Psoas muscle (tissue), 8 donors: ENCODE measurements around the gene PDZD2. TPM values are rescaled to one million over a fixed set of nuclear protein-coding genes. Genes with fewer than 3 reads are reported as not detected.

ENCODE experiments used
- ATAC-seq, 4 donors: fragments of 200-7000 bp; cut with Tn5 transposase; one replicate each; pipeline ENCODE4 v1.9.1; 2020; ENCODE audit warnings: moderate library complexity in 3 of 4, mild to moderate bottlenecking in 2 of 4
- DNase-seq, 2 donors: peaks; one replicate each; pipeline ENCODE4 v3.0.0-alpha.2; 2020
- H3K27ac ChIP-seq: fragments of 200-600 bp; one replicate; pipeline ENCODE4 v1.8.0; 2022
- H3K27me3 ChIP-seq, 3 donors: fragments of 200-600 bp in 1 of 3; one replicate each; pipeline versions ENCODE4 v1.6.1 to v1.8.0; 2013 to 2022; ENCODE audit warnings: low read length in 2 of 3, mild to moderate bottlenecking in 2 of 3, moderate library complexity in 1 of 3; ENCODE audit not compliant: insufficient read depth in 3 of 3
- H3K36me3 ChIP-seq, 2 donors: fragments of 200-600 bp in 1 of 2; one replicate each; pipeline versions ENCODE4 v1.6.1 to v1.8.0; 2013 to 2022; ENCODE audit warnings: low read depth in 1 of 2, mild to moderate bottlenecking in 1 of 2, moderate library complexity in 1 of 2; ENCODE audit not compliant: insufficient read depth in 1 of 2
- H3K4me1 ChIP-seq: fragments of 200-600 bp; one replicate; pipeline ENCODE4 v1.8.0; 2022
- H3K4me3 ChIP-seq: fragments of 200-600 bp; one replicate; pipeline ENCODE4 v1.8.0; 2022; ENCODE audit warnings: mild to moderate bottlenecking
- H3K9me3 ChIP-seq: fragments of 200-600 bp; one replicate; pipeline ENCODE4 v1.8.0; 2022
- WGBS, 3 donors: extraction: QIAGEN DNeasy Blood & Tissue Kit; methylation state at CpG; one replicate each; pipeline versions ENCODE4 v1.1.6 to v1.1.7; 2013; 5-methylcytosine and 5-hydroxymethylcytosine counted together
- intact Hi-C, 2 donors: fragments of 100-400 bp; cut with DNase I; formaldehyde crosslinking; loops; one replicate each; pipeline versions ENCODE4 v1.11.0 to v1.14.2; 2022
- polyA plus RNA-seq, 3 donors: library from polyadenylated mRNA; stranded (reverse); fragments of 200-250 nt; gene quantifications; one replicate each; pipeline ENCODE4 v1.2.3, GENCODE V29; 2013
- total RNA-seq, 4 donors: library from RNA; stranded (reverse); fragmentation: NEBNext Ultra II Directional in 2 of 4; extraction: Animal tissue kit (Norgen Biotek cat#: 25700) in 2 of 4; gene quantifications; one replicate each; pipeline versions ENCODE4 v1.2.1 to v1.2.4, GENCODE V29; 2021 to 2023
- TF ChIP-seq, protein P1 (sequence below): fragments of 200-600 bp; IDR thresholded peaks from one replicate; pipeline ENCODE4 v1.8.0; 2022; ENCODE audit warnings: antibody characterized with exemption
- donor health status: healthy with polysubstance abuse.
- donor health status: DM: no; HTN: no; CAD: no; lungs with moderate emphysema.
- donor health status: Bipolar disorder and iron deficiency.
- donor health status: healthy.
- donor health status: DM: yes; HTN: yes; CAD: no.
- donor health status: DM: no; HTN: no; CAD: no.
- donor health status: DM: no; HTN: no; CAD: no.
- donor health status: DM: yes; HTN: yes; CAD: no.

PDZD2 gene
- total and polyA plus RNA-seq, 7 donors, result 1.4 to 17.5 (median 4.5) TPM

DNA sequence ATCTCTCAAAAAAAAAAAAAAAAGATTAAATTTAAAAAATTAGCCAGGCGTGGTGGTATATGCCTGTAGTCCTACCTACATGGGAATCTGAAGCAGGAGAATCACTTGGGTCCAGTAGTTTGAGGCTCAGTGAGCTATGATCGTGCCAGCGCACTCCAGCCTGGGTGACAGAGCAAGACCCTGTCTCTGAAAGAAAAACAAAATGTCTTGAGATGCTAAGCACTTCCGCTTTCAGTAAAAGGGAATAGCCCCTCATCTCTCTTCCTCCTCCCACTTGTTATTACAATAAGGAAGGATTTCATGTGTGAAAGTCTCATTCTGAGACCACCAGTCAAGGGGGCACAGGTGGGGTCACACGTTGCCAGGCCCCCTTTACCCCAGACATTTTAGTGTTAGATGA is 455.8 kb downstream of the PDZD2 start:
- DNase-seq (no peak), ATAC-seq (no peak)
- intact Hi-C loops, result loop anchor here (5.0 to 10.0 kb wide), 5 partner anchors 167 to 512 kb away; no protein-coding TSS in a partner anchor
- peaks cover 23% of the 10 kb centered on the region for H3K4me1 ChIP-seq
- H3K9me3 ChIP-seq, result no peaks in the 10 kb centered on the region
- peaks cover 0 to 33% of the 10 kb centered on the region in 2 donors for H3K36me3 ChIP-seq
- H3K27me3 ChIP-seq, result no peaks in the 10 kb centered on the region
- H3K27ac ChIP-seq, result no peak overlapping the region
- TF ChIP-seq, protein P1, sequence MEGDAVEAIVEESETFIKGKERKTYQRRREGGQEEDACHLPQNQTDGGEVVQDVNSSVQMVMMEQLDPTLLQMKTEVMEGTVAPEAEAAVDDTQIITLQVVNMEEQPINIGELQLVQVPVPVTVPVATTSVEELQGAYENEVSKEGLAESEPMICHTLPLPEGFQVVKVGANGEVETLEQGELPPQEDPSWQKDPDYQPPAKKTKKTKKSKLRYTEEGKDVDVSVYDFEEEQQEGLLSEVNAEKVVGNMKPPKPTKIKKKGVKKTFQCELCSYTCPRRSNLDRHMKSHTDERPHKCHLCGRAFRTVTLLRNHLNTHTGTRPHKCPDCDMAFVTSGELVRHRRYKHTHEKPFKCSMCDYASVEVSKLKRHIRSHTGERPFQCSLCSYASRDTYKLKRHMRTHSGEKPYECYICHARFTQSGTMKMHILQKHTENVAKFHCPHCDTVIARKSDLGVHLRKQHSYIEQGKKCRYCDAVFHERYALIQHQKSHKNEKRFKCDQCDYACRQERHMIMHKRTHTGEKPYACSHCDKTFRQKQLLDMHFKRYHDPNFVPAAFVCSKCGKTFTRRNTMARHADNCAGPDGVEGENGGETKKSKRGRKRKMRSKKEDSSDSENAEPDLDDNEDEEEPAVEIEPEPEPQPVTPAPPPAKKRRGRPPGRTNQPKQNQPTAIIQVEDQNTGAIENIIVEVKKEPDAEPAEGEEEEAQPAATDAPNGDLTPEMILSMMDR, result no peak
- 87 to 90% (median 89%) methylated on average over 5 of the region's 5 CpGs for WGBS, 3 donors
- no peak overlapping the region for H3K4me3 ChIP-seq

DNA sequence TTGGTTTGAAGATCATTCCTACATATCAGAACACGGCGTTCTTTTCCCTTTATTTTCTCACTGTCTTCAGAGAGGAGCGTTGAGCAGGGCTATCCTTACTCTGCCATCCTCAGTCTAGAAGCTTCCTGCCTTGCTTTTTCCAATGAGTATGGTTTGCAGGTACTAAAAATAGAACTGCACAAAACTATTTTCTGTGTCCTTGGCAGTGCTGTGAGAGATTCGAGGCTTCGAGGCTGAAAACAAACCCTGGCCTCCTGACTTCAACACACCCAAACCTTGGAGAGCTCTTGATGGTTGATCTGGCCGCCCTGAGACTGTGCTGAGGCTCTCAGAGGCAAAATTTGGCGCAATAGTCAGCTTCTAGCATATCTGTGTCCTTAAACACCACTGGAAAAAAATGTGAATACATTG is 456.3 kb downstream of the PDZD2 start:
- H3K27me3 ChIP-seq, result no peaks in the 10 kb centered on the region
- H3K36me3 ChIP-seq, result peaks cover 0 to 38% of the 10 kb centered on the region in 2 donors
- no peak overlapping the region for H3K27ac ChIP-seq
- no peak overlapping the region for H3K4me3 ChIP-seq
- peaks cover 23% of the 10 kb centered on the region for H3K4me1 ChIP-seq
- TF ChIP-seq, protein P1, result no peak
- ATAC-seq (peak in 3 of 4 donors; percentile 14 to 37 (median 25)), DNase-seq (no peak)
- whole genome bisulfite sequencing, 3 donors, result 47 to 58% (median 50%) methylated on average over 7 of the region's 7 CpGs
- intact Hi-C loops, result loop anchor here (10.0 kb wide), 2 partner anchors 450 to 510 kb away; no protein-coding TSS in a partner anchor
- no peaks in the 10 kb centered on the region for H3K9me3 ChIP-seq

DNA sequence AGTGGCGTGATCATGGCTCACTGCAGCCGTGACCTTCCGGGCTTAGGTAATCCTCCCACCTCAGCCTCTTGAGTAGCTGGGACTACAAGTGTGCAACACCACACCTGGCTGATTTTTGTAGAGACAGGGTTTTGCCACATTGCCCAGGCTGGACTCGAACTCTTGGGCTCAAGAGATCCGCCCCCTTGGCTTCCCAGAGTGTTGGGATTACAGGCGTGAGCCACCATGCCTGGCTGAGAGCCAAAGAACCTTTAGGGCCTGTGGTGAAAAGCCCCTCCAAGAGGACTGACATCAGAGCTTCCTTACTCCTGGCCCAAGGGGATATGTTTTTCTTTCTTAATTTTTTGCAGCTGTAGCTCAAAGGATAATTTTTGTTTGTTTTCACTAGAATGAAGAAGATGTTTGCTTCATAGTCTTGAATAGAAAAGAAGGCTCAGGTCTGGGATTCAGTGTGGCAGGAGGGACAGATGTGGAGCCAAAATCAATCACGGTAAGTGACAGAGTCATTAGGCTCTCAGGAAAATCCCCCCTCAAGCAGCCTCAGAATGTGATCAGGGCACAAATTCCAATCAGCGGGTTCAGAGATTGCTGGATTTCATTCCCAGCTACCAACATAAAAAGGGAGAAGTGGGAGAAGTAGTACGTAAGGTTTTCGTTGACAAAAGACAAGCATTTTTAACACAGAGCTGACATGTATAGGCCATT is 458.1 kb downstream of the PDZD2 start:
- intact Hi-C loops, result loop anchor here (10.0 kb wide), 2 partner anchors 452 to 512 kb away; no protein-coding TSS in a partner anchor
- H3K36me3 ChIP-seq, result peaks cover 0 to 53% of the 10 kb centered on the region in 2 donors
- ATAC-seq (no peak), DNase-seq (no peak)
- H3K27me3 ChIP-seq, result no peaks in the 10 kb centered on the region
- no peak overlapping the region for H3K27ac ChIP-seq
- H3K9me3 ChIP-seq, result no peaks in the 10 kb centered on the region
- peaks cover 22% of the 10 kb centered on the region for H3K4me1 ChIP-seq
- 86 to 91% (median 89%) methylated on average over 10 of the region's 10 CpGs for WGBS, 3 donors
- TF ChIP-seq, protein P1, result no peak
- H3K4me3 ChIP-seq, result no peak overlapping the region

DNA sequence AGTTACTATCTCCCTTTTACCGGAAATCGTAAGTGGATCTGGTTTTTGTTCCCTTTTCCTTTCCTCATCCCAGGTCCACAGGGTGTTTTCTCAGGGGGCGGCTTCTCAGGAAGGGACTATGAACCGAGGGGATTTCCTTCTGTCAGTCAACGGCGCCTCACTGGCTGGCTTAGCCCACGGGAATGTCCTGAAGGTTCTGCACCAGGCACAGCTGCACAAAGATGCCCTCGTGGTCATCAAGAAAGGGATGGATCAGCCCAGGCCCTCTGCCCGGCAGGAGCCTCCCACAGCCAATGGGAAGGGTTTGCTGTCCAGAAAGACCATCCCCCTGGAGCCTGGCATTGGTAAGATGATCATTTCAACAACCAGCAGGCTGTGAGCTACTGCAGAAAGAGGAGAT is 459.4 kb downstream of the PDZD2 start:
- TF ChIP-seq, protein P1, result no peak
- H3K27me3 ChIP-seq, result no peaks in the 10 kb centered on the region
- intact Hi-C loops, result loop anchor here (10.0 kb wide), 2 partner anchors 453 to 513 kb away; no protein-coding TSS in a partner anchor
- no peak for DNase-seq
- WGBS, 3 donors, result 50 to 63% (median 58%) methylated on average over 9 of the region's 9 CpGs
- no peaks in the 10 kb centered on the region for H3K9me3 ChIP-seq
- peak overlapping the region; percentile 55 for H3K27ac ChIP-seq
- no peak overlapping the region for H3K4me3 ChIP-seq
- peaks cover 0 to 65% of the 10 kb centered on the region in 2 donors for H3K36me3 ChIP-seq
- no peak for ATAC-seq
- H3K4me1 ChIP-seq, result peaks cover 11% of the 10 kb centered on the region
